GM20000 (cell line): ENCODE data around the gene ZSWIM4.

ENCODE experiments used
- DNase-seq: peaks from one replicate; pipeline ENCODE4 v3.0.0; 2012; ENCODE audit warnings: low spot score
- CTCF ChIP-seq: IDR thresholded peaks from 2 replicates; pipeline ENCODE4 v1.5.1; 2012; ENCODE audit warnings: mild to moderate bottlenecking, control low read depth; ENCODE audit errors: extremely low read depth, missing control alignments

Gene ZSWIM4

GRCh38 chr19:13758795-13759194 is 36.4 kb upstream of the ZSWIM4 start:
- no peak for DNase-seq
- TF ChIP-seq CTCF = no peak

GRCh38 chr19:13761423-13761822 is 33.8 kb upstream of the ZSWIM4 start:
- TF ChIP-seq CTCF = peak; percentile 7
- no peak for DNase-seq

- DNase-seq = no peak
- no peak for TF ChIP-seq CTCF
Measured at GRCh38 chr19:13762635-13763235, 32.5 kb upstream of the ZSWIM4 start.

- TF ChIP-seq CTCF = no peak
- DNase-seq = peak; percentile 38
Measured at GRCh38 chr19:13763265-13763664, 32.0 kb upstream of the ZSWIM4 start.

- no peak for TF ChIP-seq CTCF
- peak; percentile 96 for DNase-seq
Measured at GRCh38 chr19:13764101-13764807, 31.0 kb upstream of the ZSWIM4 start, which contains the start of gene MRI1. Gene MRI1, plus strand, starts transcription at chr19:13764522. Its CDS starts 67 bp downstream, at chr19:13764589.

- DNase-seq = peak; percentile 67
- TF ChIP-seq CTCF = no peak
Measured at GRCh38 chr19:13764821-13765394, 30.3 kb upstream of the ZSWIM4 start.

GRCh38 chr19:13765395-13766094 is 29.7 kb upstream of the ZSWIM4 start:
- no peak for TF ChIP-seq CTCF
- peak; percentile 35 for DNase-seq
